Fibroblast of skin of right quadriceps (primary cell): Measurements from ENCODE around the gene ZNF408.
A peak's percentile ranks its signal among the peaks of the same experiment; 100 is the strongest.
"Not testable (repeated sequence)": the region's sequence is repeated elsewhere in the genome, so short reads cannot be mapped to it uniquely, and the experiment has no call there.

Experiments
- DNase-seq: peaks from one replicate; pipeline ENCODE4 v3.0.0-alpha.2; 2013

ZNF408 gene

DNA sequence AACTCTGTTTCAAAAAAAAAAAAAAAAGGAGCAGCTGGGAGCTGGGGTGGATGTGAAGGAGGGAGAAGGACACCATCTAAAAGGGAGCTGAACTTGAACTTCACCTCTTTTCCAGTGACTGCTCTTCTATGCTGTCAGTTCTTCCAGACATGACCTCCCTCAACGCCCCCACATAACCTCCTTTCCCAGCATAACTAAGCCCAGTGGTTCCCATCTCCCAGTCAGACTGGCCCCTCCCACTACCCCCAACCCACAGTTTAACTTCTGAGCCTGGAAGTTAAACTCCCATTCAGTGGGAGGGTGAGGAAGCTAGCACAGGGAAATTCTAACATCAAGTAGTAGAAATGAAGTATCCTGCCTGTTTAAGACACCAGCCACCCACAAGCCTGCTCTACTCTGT lies 2.2 kb upstream of the ZNF408 start:
- no peak for DNase-seq

DNA sequence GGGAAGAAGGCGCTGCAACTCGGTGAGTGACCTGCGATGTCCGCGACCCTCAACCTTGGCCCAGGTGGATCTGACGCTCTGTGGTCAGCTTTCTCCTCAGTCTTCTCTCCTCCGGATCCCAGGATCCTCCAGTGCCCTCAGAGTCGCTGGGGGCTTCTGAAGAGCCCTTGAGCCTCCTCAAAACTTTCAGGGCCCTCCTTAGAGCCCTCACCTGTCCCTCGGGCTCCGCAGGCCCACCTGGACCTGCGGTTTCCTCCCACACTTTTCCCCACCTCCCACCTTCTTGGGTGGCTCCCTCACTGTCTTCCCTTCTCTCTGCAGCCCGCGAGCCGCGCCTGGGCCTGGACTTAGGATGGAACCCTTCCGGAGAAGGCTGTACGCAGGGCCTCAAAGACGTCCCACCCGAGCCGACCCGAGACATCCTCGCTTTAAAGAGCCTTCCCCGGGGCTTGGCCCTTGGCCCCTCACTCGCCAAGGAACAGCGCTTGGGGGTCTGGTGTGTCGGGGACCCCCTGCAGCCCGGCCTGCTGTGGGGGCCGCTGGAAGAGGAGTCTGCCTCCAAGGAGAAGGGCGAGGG lies 335 bp downstream of the ZNF408 start:
- no peak for DNase-seq

DNA sequence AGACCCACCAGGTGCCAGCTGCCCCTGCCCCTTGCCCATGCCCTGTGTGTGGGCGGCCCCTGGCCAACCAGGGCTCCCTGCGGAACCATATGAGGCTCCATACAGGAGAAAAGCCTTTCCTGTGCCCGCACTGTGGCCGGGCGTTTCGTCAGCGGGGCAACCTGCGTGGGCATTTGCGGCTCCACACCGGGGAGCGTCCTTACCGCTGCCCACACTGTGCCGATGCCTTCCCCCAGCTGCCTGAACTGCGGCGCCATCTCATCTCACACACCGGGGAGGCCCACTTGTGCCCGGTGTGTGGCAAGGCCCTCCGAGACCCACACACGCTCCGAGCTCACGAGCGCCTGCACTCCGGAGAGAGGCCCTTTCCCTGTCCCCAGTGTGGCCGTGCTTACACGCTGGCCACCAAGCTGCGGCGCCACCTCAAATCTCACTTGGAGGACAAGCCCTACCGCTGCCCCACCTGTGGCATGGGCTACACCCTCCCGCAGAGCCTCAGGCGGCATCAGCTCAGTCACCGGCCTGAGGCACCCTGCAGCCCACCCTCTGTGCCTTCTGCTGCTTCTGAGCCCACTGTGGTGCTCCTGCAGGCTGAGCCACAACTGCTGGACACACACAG lies 4.3 kb downstream of the ZNF408 start:
- no peak for DNase-seq

DNA sequence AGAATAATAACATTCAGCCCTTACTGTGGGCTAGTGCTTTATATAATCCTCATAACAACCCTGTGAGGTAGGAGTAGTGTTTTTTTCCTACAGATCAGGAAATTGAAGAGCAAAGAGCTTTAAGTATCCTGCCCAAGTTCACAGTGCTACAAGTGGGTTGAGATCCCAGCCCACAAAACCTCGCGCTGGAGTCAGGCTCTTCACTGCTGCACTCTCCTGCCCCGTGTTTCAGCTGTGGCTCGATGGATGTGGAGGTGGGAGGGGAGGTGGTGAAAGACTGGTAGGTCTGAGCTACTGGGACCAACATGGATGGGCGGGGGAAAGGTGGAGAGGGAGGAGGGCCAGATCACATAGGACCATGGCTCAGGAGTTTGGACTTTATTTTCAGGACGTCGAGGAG lies 6.1 kb downstream of the ZNF408 start:
- no peak for DNase-seq

DNA sequence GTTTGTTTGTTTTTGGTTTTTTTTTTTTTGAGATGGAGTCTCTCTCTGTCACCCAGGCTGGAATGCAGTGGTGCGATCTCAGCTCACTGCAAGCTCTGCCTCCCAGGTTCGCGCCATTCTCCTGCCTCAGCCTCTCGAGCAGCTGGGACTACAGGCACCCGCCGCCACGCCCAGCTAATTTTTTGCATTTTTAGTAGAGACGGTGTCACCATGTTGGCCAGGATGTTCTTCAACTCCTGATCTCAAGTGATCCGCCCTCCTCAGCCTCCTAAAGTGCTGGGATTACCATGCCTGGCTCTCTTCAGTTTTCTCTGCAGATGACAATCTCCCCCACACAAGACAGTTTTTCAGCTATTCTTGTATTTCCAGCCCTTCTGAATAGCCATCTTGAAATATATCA lies 8.5 kb downstream of the ZNF408 start:
- not testable (repeated sequence) for DNase-seq

DNA sequence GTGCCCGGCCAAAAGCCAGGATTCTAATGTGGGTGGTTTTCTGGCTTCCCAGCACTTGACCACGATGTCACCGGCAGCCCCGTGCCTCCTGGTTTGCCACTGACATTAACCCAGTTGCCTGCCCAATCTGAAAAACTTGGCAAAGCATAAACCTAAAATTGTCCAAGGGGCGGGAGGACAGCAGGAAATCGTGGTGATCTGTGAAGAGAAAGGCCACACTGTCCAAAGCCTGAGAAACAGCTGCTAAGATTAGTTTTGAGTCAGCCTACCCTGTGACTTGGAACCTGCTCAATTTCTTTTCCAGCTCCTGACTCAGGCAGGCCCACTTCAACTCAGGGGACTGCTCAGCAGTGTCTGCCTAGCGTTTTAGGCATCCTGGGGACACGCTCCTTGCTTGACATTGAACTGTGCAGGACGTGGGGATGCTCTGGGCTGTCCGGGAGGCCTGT lies 10.0 kb downstream of the ZNF408 start:
- peak; percentile 70 for DNase-seq

DNA sequence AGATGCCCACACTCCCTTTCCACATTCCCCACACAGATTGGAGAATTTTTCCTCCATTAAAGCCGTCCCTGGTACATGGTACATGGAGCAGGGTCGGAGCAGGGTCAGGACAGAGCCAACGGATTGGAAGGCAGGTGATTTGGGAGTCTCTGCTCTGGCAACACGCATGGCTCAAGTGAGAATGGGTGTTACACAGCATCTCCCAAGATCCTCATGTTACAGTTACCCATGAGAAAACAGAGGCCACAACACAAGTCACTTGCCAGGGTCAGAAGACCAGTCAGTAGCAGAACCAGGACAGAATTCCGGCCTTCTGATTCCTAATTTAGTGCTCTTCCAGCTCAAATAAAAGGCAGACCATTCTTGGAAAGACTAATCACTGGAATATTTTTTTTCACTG lies 10.5 kb downstream of the ZNF408 start:
- no peak for DNase-seq

DNA sequence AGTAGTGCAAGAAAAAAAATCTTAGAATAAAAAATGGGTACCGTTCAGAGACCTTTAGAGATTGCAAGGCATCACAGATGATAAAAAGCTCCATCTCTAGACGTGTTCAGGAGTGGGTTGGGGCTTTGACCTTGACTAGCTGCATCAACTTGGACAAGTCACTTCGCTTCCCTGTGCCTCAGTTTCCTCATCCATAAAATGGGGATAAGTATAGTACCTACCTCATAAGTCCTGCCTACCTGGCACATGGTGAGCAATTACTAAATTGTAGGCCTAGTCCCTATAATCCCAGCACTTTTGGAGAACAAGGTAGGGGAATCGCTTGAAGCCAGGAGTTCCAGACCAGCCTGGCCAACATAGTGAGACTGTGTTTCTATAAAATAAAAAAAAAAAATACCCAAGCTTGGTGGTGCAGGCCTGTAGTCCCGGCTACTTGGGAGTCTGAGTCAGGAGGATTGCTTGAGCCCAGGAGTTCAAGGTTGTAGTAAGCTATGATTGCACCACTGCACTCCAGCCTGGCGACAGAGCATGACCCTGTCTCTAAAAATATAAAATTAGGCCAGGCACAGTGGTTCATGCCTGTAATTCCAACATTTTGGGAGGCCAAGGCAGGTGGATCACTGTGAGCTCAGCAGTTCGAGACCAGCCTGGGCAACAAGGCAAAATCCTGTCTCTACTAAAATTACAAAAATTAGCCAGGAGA lies 12.2 kb downstream of the ZNF408 start:
- no peak for DNase-seq

DNA sequence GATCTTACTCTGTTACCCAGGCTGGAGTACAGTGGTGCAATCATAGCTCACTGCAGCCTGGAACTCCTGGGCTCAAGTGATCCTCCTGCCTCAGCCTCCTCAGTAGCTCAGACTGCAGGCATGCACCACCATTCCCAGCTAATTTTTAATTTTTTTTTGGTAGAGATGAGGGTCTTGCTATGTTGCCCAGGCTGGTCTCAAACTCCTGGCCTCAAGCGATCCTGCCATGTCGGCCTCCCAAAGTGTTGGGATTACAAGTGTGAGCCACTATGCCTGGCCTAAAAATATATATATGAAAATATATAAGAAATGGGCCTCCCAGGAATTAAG lies 17.0 kb downstream of the ZNF408 start:
- DNase-seq: not testable (repeated sequence)

DNA sequence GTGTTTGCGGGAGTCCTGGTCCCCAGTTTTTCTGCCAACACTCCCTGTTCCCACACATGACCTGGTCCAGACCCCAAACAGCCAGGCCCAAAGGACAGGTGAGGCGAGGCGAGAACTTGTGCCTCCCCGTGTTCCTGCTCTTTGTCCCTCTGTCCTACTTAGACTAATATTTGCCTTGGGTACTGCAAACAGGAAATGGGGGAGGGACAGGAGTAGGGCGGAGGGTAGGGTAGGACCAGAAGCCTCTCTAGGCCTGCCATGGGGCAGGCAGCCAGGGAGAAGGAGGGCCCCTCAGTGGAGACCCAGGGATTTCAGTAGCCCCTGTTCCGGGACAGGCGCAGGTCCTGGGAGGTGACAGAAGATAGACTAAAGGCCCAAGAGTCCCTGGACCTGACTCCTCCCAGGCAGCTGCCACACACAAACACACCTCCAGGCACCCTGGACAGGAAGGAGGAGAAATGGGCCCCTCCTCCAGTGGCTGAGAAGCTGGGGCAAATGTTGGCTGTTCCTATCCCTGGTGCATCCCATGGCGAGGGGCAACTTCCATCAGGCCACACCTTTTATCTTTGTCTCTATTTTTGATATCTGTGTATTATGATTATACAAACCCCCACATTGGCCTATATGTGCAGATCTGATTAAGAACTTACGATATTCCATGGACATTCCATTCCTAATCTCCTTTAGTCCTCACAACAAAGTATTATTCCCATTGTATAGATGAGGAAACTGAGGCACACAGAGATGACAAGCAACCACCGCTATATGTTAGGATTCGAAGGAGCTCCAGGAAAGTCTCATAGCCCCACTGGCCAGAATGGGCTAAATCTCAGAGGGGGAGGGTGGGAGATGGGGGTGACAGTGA lies 17.6 kb downstream of the ZNF408 start:
- no peak for DNase-seq

DNA sequence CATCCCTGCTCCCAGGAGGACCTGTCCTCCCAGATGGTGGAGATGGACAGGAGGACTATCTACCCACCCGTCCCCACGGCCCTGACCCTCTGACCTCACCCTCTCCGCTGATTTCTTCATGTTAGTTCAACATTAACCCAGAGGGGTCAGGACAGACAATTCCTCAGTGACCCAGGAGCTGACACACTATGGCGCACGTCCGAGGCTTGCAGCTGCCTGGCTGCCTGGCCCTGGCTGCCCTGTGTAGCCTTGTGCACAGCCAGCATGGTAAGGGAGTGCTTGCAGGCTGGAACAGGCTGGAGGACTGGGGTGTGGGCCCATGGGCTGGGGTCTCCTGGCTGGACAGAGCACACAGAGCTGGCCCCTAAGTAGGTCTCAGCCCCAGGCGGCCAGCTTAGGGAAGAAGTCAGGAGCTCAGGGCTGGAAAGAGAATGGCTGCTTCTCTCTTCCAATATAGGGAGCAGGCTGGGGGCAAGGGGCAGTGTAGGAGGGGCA lies 18.3 kb downstream of the ZNF408 start, which contains the start of gene F2:
Gene F2, plus strand, starts transcription at position 166 of the 495 bp plus-strand sequence. Its CDS starts 23 bp downstream, at position 189.
- DNase-seq: no peak

DNA sequence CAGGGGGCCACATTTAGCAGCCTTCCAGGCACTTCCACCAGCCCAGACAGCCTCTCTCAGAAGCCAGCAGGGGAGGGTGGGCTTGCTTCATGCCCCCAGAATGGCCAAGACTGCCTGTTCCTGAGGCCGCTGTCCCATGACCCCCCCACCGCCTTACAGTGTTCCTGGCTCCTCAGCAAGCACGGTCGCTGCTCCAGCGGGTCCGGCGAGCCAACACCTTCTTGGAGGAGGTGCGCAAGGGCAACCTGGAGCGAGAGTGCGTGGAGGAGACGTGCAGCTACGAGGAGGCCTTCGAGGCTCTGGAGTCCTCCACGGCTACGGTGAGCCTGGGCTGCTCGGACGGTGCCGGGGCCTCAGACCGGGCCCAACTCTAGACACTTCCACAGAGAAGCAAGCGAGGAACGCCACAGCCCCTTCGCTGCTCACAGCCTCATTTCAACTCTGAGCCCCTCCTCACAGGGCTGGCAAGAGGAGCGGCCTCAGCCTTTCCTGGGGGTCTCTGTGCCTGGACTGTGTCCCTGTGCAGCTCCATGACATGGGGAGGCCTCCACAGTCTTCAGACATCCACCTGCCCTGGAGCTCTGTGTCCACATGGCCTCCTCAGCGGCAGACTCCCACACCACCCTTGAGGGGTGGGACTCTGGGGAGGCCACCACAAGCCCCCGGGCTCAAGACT lies 18.9 kb downstream of the ZNF408 start:
- no peak for DNase-seq

DNA sequence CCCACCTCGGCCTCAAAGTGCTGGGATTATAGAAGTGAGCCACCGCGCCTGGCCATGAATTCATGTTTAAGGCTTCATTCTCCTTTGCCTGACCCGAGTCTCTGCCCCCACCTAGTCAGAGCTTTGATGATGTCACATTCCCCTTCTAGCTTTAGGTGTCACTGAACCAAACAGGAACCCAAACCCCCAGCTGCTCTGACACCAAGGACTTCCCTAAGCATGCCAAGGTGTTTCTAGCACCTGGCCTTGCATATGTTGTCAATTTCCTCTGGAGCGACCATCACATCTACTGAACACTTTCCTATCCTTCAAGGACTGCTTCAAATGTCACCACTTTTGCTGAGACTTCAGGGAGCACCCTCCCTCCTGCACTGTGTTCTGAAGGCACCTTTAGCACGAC lies 20.5 kb downstream of the ZNF408 start:
- no peak for DNase-seq

DNA sequence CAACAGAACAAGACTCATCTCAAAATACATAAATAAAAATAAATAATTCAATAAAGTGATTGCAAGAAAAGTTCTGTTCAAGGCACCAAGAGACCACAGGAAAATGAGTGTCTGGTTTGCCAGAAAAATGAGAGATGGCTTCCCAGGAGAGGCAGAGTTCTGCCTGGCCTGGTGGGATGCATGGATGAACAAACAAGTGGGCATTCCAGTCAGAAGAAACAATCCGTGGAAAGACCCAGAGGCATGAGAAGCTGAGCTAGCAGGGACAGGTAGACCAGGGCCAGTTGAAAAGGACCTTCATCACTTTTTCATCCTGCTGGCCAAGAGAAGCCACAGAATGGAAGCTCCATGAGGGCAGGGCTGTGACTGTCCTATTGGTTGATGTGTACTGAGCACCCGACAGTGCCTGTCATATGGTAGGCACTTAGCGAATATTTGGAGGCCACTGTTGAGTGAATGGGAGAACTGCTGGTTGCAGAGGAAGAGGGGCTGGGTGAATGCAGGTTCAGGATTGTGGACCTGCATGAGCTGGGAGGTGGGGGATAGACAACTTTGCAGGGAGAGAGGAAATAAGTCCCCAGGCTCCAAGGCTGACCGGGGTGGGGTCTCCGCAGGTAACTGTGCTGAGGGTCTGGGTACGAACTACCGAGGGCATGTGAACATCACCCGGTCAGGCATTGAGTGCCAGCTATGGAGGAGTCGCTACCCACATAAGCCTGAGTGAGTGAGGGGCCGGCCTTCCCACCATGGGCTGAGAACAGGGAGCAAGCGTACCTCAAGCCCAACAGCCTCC lies 21.9 kb downstream of the ZNF408 start:
- DNase-seq: no peak

DNA sequence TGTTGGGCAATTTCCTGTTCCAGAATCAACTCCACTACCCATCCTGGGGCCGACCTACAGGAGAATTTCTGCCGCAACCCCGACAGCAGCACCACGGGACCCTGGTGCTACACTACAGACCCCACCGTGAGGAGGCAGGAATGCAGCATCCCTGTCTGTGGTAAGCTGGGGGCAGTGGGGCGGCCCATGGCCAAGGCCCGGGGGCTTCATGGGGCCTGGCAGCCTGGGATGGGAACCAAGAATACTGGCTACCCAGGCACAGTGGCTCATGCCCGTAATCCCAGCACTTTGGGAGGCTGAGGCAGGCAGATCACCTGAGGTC lies 22.5 kb downstream of the ZNF408 start:
- DNase-seq: no peak

DNA sequence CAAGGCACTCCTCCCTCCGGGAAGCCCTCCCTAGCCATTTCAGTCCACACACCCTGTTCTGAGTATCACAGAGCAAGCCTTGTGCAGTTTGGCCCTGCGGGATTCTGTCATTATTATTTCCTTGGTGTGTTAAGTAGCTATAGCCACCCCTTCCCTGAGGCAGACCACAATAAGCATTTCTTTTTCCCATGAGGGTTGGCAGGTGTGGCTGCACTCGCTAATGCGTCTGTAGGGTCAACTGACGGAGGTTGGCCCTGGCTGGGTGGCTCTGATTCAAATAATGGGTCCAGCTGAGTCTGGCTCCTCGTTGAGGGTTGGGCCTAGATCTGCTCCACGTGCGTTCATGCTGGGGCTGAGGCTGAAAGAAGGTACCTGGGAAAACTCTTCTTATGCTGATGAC lies 23.3 kb downstream of the ZNF408 start:
- DNase-seq: no peak

DNA sequence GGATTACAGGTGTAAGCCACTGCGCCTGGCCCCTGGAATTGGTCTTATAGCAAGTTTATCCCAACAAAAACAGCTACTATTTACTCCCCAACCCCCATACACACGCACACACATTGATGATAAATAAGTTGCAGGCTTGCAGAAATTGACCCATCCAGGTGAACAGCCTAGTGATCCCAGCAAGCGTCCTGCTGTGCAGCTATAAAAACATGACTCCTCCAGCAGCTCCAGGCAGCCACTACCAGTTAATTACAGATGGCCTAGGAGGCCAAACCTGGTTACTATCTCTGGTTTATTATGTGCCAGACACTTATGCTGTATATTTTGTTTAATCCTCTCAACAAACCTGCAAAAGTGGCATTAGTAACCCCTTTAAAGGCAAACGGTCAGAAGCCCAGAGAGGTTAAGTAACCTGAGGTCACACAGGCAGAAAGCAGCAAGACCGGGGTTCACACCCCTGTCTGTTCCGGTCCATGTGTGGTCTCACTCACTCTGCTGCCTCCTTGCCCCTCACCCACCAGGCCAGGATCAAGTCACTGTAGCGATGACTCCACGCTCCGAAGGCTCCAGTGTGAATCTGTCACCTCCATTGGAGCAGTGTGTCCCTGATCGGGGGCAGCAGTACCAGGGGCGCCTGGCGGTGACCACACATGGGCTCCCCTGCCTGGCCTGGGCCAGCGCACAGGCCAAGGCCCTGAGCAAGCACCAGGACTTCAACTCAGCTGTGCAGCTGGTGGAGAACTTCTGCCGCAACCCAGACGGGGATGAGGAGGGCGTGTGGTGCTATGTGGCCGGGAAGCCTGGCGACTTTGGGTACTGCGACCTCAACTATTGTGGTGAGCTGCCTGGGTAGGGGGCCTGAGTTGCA lies 24.7 kb downstream of the ZNF408 start:
- no peak for DNase-seq

DNA sequence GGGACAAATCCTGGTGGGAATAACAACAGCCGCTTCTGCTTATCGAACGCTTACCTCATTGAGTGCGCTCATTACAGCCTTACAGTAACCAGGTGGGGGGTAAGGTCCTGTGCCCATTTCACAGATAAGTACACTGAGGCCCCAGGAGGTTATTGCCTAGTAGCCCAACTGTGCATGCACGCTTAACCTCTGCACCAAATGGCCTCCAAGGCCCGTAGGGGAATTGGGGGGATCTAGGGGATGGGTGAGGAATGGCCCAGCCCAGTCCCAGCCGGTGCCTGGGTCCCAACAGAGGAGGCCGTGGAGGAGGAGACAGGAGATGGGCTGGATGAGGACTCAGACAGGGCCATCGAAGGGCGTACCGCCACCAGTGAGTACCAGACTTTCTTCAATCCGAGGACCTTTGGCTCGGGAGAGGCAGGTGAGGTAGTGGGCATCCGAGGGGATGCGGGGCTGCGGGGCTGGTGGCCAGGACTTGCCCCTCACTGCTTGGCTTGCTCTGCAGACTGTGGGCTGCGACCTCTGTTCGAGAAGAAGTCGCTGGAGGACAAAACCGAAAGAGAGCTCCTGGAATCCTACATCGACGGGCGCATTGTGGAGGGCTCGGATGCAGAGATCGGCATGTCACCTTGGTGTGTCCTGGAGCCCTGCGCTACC lies 25.5 kb downstream of the ZNF408 start:
- no peak for DNase-seq

DNA sequence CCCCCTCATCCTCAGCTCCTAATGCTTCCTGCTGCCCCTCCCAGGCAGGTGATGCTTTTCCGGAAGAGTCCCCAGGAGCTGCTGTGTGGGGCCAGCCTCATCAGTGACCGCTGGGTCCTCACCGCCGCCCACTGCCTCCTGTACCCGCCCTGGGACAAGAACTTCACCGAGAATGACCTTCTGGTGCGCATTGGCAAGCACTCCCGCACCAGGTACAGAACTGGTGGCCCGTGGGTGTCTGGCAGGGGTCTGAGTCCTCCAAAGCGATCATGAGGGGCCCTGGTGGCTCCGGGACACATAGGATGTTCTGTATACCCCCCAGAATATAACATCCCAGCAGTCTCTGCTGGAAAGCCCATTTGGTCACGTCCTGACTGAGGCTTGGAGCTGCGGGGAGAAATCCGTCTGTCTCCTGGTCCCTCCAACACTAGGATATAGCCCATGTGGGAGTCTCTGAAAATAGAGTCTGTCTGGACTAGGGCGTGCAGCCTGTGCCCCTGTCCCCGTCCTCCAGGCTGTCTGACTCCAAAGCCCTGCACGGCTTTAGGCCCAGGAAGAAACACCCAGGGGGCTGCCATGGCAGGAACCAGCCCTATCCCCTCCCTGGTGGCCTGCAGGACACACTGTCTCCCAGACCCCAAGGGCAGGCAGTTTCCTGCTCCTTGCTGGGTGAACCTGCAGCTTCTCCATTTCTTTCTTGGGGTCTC lies 27.3 kb downstream of the ZNF408 start:
- no peak for DNase-seq

DNA sequence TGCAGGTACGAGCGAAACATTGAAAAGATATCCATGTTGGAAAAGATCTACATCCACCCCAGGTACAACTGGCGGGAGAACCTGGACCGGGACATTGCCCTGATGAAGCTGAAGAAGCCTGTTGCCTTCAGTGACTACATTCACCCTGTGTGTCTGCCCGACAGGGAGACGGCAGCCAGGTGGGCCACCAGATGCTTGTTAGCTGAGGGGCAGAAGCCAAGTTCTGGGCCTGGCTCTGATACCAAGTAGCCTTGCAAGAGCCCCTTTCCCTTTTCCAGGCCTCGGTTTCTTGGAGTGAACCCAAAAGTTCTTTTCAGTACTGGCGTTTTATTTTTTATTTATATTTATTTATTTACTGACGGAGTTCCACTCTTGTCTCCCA lies 27.8 kb downstream of the ZNF408 start:
- DNase-seq: no peak
